NCI-H1092 (cell line): ENCODE results near the gene NTNG1.

ENCODE experiments used
- DNase-seq: peaks from one replicate; lab custom pipeline; 2025; lab: John Stamatoyannopoulos, UW

NTNG1 gene

GRCh38 chr1:107413546-107413945 is 272.7 kb downstream of the NTNG1 start:
- no peak for DNase-seq

DNA sequence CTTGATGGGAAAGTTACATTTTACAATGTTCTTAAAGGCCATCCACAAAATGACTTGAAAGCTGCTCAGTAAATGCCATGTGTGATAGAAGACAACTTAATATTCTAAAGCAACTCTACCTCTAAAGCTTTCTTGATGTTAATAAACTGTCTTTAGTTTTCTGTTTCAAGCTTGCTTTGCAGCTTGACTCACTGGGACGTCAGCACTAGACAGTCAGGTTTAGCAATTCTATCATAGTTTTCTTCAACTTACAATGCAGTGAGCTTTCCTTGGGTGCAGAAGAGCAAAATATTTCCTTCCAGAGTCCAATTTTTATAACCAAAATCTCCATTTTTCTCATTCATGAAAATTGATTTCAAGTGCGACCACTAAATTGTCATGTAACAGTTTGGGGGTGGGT is 273.1 kb downstream of the NTNG1 start:
- DNase-seq, result no peak

DNA sequence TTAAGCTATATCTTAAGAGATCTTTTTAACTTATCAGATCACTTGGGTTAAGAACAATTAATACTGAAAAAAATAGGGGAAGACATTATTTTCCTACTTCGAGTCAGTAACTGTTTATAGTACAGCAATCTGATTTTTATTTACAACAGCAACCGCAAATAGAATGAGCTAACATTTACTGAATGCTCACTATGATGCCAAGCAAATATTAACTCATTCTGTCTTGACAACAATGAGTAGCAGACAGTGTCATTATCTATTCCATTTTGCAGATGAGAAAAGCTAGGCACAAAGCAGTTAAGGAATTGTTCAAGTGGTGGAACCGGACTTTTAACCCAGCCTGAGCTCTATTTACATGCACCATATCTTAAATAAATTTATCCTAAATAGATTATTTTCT is 273.7 kb downstream of the NTNG1 start:
- no peak for DNase-seq

DNA sequence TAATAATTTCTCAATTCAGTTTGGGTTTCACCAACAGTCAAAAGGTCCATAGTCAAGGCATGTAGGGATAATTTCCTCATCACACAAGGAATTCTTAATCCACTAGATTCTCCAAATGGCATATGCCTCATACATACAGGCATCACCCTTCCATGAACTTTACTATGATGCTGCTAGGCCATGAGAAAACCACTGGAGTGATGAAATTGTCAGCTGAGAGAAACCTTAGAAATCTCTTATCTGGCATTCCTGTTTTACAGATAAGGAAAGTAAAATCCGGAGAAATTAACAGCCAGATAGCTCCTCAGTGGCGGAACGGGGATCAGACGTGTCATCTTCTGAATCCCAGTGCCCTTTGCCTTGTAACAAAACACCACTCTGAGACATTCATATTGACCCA is 274.4 kb downstream of the NTNG1 start:
- no peak for DNase-seq

GRCh38 chr1:107419003-107419402 is 278.2 kb downstream of the NTNG1 start:
- DNase-seq, result no peak

DNA sequence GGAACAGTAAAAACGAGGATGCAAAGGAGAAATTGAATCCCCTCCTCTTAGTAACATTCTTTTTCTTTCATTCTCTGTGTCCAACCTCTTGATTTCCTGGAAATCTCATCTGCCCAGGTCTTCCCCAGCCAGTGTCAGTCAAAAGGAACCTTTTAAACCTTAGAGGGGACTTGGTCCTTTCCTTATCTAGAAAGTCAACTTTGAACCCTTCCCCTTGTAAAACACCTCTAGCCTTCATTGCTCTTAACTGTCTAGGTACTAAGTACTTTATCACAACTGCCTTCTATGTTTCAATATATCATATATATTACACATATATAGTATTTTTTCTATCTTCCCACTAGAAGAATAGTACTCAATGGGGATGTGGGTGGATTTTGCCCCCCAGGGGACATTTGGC is 282.1 kb downstream of the NTNG1 start:
- no peak for DNase-seq

GRCh38 chr1:107430540-107431228 is 289.8 kb downstream of the NTNG1 start:
- no peak for DNase-seq

DNA sequence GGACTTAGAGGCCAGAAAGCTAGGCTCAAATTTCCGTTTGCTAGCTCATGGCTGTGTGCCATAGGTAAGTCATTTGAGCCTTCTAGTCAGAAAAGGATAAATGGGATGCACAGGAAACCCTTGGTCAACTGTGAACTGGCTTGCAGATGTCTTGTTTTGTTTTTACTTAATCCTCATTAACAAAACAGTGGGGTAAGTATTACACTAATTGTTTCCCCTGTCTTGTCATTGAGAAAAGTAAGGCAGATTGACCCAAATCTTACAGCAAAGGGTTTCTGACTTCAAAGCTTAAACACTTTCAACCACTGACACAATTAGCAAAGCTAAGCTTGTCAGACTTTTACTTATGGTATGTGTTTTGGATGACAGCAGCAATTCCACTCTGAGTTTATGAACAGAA is 291.3 kb downstream of the NTNG1 start:
- DNase-seq, result peak; percentile 11

DNA sequence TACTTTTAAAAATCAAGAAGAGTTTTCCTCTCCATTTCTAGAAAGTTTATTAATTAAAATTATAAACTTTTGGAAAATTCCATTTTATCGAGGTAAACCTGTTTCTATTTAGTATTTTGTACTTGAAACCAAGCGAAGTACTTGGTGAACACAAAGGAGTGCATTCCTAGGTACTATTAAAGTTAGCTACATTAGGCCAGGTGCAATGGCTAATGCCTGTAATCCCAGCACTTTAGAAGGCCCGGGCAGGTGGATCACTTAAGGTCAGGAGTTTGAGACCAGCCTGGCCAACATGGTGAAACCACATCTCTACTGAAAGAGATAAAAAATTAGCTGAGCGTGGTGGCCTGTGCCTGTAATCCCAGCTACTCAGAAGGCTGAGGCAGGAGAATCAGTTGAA is 292.2 kb downstream of the NTNG1 start:
- DNase-seq, result no peak

DNA sequence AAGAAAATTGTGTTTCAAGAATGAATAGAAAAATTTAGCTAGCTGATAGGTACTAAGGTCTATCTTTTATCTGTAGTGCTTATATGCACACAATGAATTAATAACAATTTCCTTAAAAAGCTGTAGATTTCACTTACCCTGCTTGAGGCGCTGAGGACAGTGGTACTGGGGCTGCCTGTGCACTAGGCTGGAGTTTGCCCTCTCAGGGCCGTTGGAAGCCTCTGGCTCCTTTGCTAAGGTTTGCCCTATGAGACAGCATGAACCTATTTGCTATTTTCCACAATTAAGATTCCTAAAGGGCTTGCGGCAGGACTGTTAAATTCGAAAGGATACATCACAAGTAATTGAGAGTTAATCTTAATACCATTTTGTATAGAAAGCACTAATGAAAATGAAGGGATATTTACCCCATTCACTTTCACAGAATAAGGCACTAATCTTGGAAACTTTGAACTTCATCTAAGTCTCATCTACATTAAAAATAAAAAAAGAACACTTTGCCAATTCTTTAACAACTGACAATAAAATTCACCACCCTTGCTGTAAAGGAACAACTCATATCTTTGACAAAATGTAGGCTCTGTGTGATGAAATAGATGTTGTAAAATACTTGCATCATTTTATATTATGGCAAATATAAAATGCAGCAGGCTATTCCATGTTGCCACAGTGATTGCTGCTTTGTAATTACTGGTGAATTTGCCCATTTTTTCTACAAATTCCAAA is 293.0 kb downstream of the NTNG1 start:
- no peak for DNase-seq

GRCh38 chr1:107434361-107434693 is 293.5 kb downstream of the NTNG1 start:
- no peak for DNase-seq

DNA sequence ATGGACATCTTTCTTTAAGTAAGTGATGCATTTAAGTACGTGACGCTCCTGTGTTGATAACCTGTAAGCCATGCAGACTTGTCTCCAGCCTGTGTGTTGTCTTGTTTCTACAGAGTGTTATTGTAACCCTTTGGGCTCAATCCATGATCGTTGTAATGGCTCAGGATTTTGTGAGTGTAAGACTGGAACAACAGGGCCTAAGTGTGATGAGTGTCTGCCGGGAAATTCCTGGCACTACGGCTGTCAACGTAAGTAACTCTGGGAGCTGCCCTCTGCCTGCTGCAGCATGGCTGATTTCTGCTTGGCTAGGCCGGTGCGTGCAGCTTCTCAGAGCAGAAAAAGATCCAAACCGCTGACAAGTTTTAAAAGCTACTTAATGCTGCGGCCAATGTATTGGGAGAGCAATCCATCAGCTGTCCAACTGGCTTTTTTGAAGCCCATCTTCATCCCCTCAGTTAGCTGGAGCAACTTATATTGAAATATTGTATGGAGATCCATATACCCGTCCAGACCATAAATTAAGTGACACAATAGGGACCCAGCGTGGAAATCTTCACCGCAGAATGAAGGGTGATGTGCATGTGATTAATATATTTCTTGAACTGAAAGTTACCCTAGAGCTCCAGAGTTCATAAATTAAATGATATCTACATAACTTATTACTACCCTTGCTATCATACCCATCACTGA is 295.9 kb downstream of the NTNG1 start:
- no peak for DNase-seq

GRCh38 chr1:107439567-107439966 is 298.7 kb downstream of the NTNG1 start:
- DNase-seq, result no peak

- no peak for DNase-seq
Observed at GRCh38 chr1:107442551-107442950, 301.7 kb downstream of the NTNG1 start.

GRCh38 chr1:107443027-107443426 is 302.2 kb downstream of the NTNG1 start:
- no peak for DNase-seq

GRCh38 chr1:107443860-107444259 is 303.0 kb downstream of the NTNG1 start:
- no peak for DNase-seq

GRCh38 chr1:107444302-107444701 is 303.5 kb downstream of the NTNG1 start:
- no peak for DNase-seq

DNA sequence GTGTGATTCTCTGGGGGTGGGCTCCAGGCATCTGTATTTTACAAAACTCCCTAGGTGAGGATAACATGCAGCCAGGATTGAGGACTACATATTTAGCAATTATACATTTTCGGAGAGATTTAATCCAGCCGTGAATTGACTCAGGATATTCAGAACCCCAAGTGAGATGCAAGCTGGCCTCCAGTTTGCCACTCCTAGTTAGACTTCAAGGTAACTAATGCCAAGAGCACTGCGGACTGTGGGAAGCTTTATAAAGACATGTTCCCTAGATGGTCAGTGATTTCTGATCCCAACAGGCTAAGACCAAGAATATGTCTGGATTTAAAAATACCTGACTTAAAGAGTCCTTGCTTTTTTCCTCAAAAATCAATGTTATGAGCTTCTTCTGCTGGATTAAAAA is 308.5 kb downstream of the NTNG1 start:
- no peak for DNase-seq

- DNase-seq, result no peak
Observed at GRCh38 chr1:107450899-107451664, 310.2 kb downstream of the NTNG1 start.

GRCh38 chr1:107451715-107452114 is 310.9 kb downstream of the NTNG1 start:
- no peak for DNase-seq

GRCh38 chr1:107454791-107455190 is 314.0 kb downstream of the NTNG1 start:
- DNase-seq, result no peak

GRCh38 chr1:107457989-107458388 is 317.1 kb downstream of the NTNG1 start:
- no peak for DNase-seq
